Natural killer cell (primary cell): ENCODE measurements around the gene HTRA1. TPM values are rescaled to one million over a fixed set of nuclear protein-coding genes. Genes with fewer than 3 reads are reported as not detected.

Experiments
- ATAC-seq, 3 donors: fragments of 150-1000 bp in 2 of 3; fragments of 200-7000 bp in 1 of 3; cut with Tn5 transposase; 1 replicate in 1 of 3; 2 replicates in 2 of 3; pipeline ENCODE4 v1.10.0; 2021; ENCODE audit warnings: mild to moderate bottlenecking in 2 of 3, moderate library complexity in 2 of 3
- DNase-seq, 2 donors: peaks; one replicate each; pipeline versions ENCODE4 v3.0.0 to v3.0.0-alpha.2; 2013 to 2021; ENCODE audit warnings: mixed read lengths in 1 of 2
- H3K27ac ChIP-seq: one replicate; pipeline ENCODE4 v1.5.1; 2013; ENCODE audit warnings: mild to moderate bottlenecking, low read length
- H3K27me3 ChIP-seq: one replicate; pipeline ENCODE4 v1.6.1; 2013; ENCODE audit warnings: low read length; ENCODE audit not compliant: control insufficient read depth, insufficient read depth
- H3K36me3 ChIP-seq: one replicate; pipeline ENCODE4 v1.6.1; 2013; ENCODE audit warnings: low read length; ENCODE audit not compliant: control insufficient read depth, insufficient read depth
- H3K4me1 ChIP-seq: one replicate; pipeline ENCODE4 v1.6.1; 2013; ENCODE audit warnings: low read length; ENCODE audit not compliant: control insufficient read depth, insufficient read depth
- H3K4me3 ChIP-seq: one replicate; pipeline ENCODE4 v1.5.1; 2013; ENCODE audit warnings: low read length
- H3K9me3 ChIP-seq: one replicate; pipeline ENCODE4 v1.6.1; 2013; ENCODE audit warnings: low read length; ENCODE audit not compliant: control insufficient read depth, insufficient read depth
- H3K27ac Mint-ChIP-seq, 2 donors: one replicate each; pipeline ENCODE4 v1.8.0; 2022; ENCODE audit warnings: mild to moderate bottlenecking in 2 of 2, mixed read lengths in 2 of 2, moderate library complexity in 1 of 2
- H3K27me3 Mint-ChIP-seq, 2 donors: one replicate each; pipeline ENCODE4 v1.8.0; 2022; ENCODE audit warnings: low read depth in 2 of 2, mixed read lengths in 2 of 2
- H3K36me3 Mint-ChIP-seq: one replicate; pipeline ENCODE4 v1.8.0; 2022; ENCODE audit warnings: mixed read lengths
- H3K4me1 Mint-ChIP-seq, 2 donors: one replicate each; pipeline ENCODE4 v1.8.0; 2022; ENCODE audit warnings: mixed read lengths in 2 of 2
- H3K4me3 Mint-ChIP-seq: one replicate; pipeline ENCODE4 v1.8.0; 2022; ENCODE audit warnings: mild to moderate bottlenecking, moderate library complexity, mixed read lengths
- H3K9me3 Mint-ChIP-seq, 2 donors: one replicate each; pipeline ENCODE4 v1.8.0; 2022; ENCODE audit warnings: mixed read lengths in 2 of 2
- CTCF ChIP-seq: fragments of 200-600 bp; IDR thresholded peaks from one replicate; pipeline ENCODE4 v1.8.0; 2022; ENCODE audit warnings: antibody characterized with exemption
- WGBS: methylation state at CpG from one replicate; pipeline ENCODE4 v1.1.7; 2013; ENCODE audit warnings: missing lambda C conversion rate; ENCODE audit not compliant: insufficient coverage; 5-methylcytosine and 5-hydroxymethylcytosine counted together
- intact Hi-C: fragments of 100-400 bp; cut with micrococcal nuclease; formaldehyde crosslinking; loops from one replicate; pipeline ENCODE4 v1.14.2; 2022
- total RNA-seq, 4 donors: library from RNA; stranded (reverse); fragments of 120-200 nt in 1 of 4; gene quantifications; one replicate each; pipeline versions ENCODE4 v1.2.3 to v1.2.4, GENCODE V29; 2013 to 2022

The HTRA1 gene
- not detected for total RNA-seq
- 0.43 TPM for total RNA-seq (2013)

GRCh38 chr10:122461367-122461728 lies at the start of gene HTRA1:
HTRA1 (plus strand) TSS chr10:122461553; CDS start chr10:122461653, 100 bp downstream.
- intact Hi-C loops = no loop called here
- peaks cover 67% of the 10 kb centered on the region in 2 donors for H3K27me3 Mint-ChIP-seq
- Histone ChIP-seq H3K36me3 (no peaks in the 10 kb centered on the region), H3K27ac (no peak within 1 kb of the TSS), H3K4me3 (peak within 1 kb of the TSS; percentile 20), H3K4me1 (peaks cover 21% of the 10 kb centered on the region), H3K9me3 (no peaks in the 10 kb centered on the region), H3K27me3 (peaks cover 31% of the 10 kb centered on the region)
- no peak for DNase-seq
- H3K4me3 Mint-ChIP-seq = peak within 1 kb of the TSS; percentile 81
- TF ChIP-seq CTCF = no peak
- H3K9me3 Mint-ChIP-seq = no peaks in the 10 kb centered on the region
- H3K27ac Mint-ChIP-seq = no peak within 1 kb of the TSS
- WGBS = 1% methylated on average over 56 of the region's 56 CpGs
- no peaks in the 10 kb centered on the region for H3K36me3 Mint-ChIP-seq
- ATAC-seq = peak in 1 of 3 donors; percentile 40
- H3K4me1 Mint-ChIP-seq = peaks cover 8 to 10% of the 10 kb centered on the region in 2 donors

- no peak overlapping the region for H3K4me3 ChIP-seq
- peaks cover 21% of the 10 kb centered on the region for H3K36me3 ChIP-seq
- ATAC-seq (no peak), DNase-seq (no peak)
- Mint-ChIP-seq H3K27me3 (no peaks in the 10 kb centered on the region), H3K9me3 (no peaks in the 10 kb centered on the region), H3K4me3 (no peak overlapping the region), H3K27ac (no peak overlapping the region), H3K36me3 (peaks cover 8% of the 10 kb centered on the region), H3K4me1 (peaks cover 30 to 43% of the 10 kb centered on the region in 2 donors)
- no peak for TF ChIP-seq CTCF
- H3K27ac ChIP-seq = no peak overlapping the region
- H3K4me1 ChIP-seq = peaks cover 19% of the 10 kb centered on the region
- H3K27me3 ChIP-seq = no peaks in the 10 kb centered on the region
- intact Hi-C loops = no loop called here
- H3K9me3 ChIP-seq = no peaks in the 10 kb centered on the region
Measured at GRCh38 chr10:122413327-122413726, 48.0 kb upstream of the HTRA1 start.

GRCh38 chr10:122417667-122418066 lies 43.7 kb upstream of the HTRA1 start:
- no peak for ATAC-seq
- no peaks in the 10 kb centered on the region for H3K9me3 Mint-ChIP-seq
- H3K27me3 Mint-ChIP-seq = no peaks in the 10 kb centered on the region
- intact Hi-C loops = no loop called here
- no peak for TF ChIP-seq CTCF
- DNase-seq = no peak
- no peaks in the 10 kb centered on the region for H3K27me3 ChIP-seq
- peaks cover 66 to 71% of the 10 kb centered on the region in 2 donors for H3K4me1 Mint-ChIP-seq
- peak overlapping the region; percentile 65 to 96 for H3K27ac Mint-ChIP-seq
- H3K4me1 ChIP-seq = peaks cover 32% of the 10 kb centered on the region
- H3K36me3 Mint-ChIP-seq = peaks cover 17% of the 10 kb centered on the region
- H3K4me3 ChIP-seq = no peak overlapping the region
- peaks cover 18% of the 10 kb centered on the region for H3K36me3 ChIP-seq
- 57% methylated on average over 2 of the region's 2 CpGs for WGBS
- H3K4me3 Mint-ChIP-seq = peak overlapping the region; percentile 68
- no peaks in the 10 kb centered on the region for H3K9me3 ChIP-seq
- H3K27ac ChIP-seq = peak overlapping the region; percentile 79

GRCh38 chr10:122419016-122419415 lies 42.3 kb upstream of the HTRA1 start:
- Mint-ChIP-seq H3K9me3 (no peaks in the 10 kb centered on the region), H3K36me3 (peaks cover 17% of the 10 kb centered on the region)
- WGBS = 100% methylated on average over 1 of the region's 1 CpG

More at GRCh38 chr10:122419016-122419415, 42.3 kb upstream of the HTRA1 start:
- Histone ChIP-seq H3K27ac (no peak overlapping the region), H3K27me3 (no peaks in the 10 kb centered on the region), H3K9me3 (no peaks in the 10 kb centered on the region), H3K36me3 (peaks cover 8% of the 10 kb centered on the region), H3K4me3 (no peak overlapping the region), H3K4me1 (peaks cover 39% of the 10 kb centered on the region)
- no peak for ATAC-seq
- Mint-ChIP-seq H3K27me3 (no peaks in the 10 kb centered on the region), H3K4me3 (no peak overlapping the region), H3K4me1 (peaks cover 72 to 77% of the 10 kb centered on the region in 2 donors), H3K27ac (peak overlapping the region; percentile 48 to 96)
- intact Hi-C loops = no loop called here
- no peak for TF ChIP-seq CTCF
- DNase-seq = no peak
